HG03469 (cell line): ENCODE data around the gene ACAD8.
A peak's percentile ranks its signal among the peaks of the same experiment; 100 is the strongest.
"Not testable (repeated sequence)": the region's sequence is repeated elsewhere in the genome, so short reads cannot be mapped to it uniquely, and the experiment has no call there.

ENCODE experiments used
- ATAC-seq: cut with Tn5 transposase; IDR thresholded peaks from one replicate; pipeline ENCODE4 v1.9.1; 2021; ENCODE audit warnings: mild to moderate bottlenecking, moderate library complexity, moderate number of reproducible peaks; ENCODE audit not compliant: unreplicated experiment

ACAD8 gene

DNA sequence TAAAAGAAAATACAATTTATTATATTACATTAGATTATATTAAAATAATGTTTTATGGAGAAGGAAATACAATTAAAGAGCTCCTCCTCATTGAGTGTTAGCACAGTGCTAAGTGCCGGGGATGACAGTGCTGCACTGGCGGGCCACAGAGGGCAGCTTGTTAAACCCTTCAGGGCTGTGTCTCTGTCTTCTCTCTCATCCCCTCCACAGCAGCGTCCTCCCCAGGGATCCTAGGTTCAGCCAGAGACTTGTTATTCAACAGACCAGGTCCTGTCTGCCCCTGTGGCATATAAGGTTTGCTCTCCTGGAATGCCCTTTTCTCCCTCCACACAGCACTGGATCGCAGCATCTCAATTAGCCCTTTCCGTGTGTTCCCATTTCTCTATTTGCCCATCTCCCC is 14.4 kb upstream of the ACAD8 start:
- no peak for ATAC-seq

DNA sequence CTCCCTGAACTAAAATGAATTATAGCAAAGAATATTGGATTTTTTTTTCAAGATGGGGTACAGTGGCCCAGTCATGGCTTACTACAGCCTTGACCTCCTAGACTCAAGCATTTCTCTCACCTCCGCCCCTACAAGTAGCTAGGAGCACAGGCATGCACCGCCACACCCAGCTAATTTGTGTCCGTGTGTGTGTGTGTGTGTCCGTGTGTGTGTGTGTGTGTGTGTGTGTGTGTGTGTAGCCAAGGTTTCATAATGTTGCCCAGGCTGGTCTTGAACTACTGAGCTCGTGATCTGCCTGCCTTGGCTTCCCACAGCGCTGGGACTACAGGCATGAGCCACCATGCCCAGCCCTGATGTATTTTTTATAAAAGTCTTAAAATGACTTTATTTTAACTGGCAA is 12.8 kb upstream of the ACAD8 start:
- ATAC-seq = no peak

- ATAC-seq = no peak
Measured at GRCh38 chr11:134242376-134242775, 11.0 kb upstream of the ACAD8 start.

- no peak for ATAC-seq
Measured at GRCh38 chr11:134243913-134244312, 9.5 kb upstream of the ACAD8 start.

GRCh38 chr11:134244593-134244992 is 8.8 kb upstream of the ACAD8 start:
- peak; percentile 84 for ATAC-seq

DNA sequence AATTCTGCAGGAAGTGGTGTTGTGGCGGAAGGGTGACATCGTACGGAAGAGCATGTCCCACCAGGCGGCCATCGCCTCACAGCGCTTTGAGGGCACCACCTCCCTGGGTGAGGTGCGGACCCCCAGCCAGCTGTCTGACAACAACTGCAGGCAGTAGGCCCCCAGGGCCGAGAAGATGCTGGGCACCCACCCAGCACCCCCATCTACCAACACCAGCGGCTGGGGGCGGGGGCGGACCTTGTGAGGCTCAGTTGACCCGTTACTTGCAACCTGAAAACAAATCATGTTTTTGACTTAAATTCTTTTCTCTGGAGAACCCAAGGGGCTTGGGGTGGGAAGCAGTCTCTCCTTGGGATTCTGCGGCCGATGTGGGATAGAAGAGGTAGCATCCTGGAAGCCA is 7.9 kb upstream of the ACAD8 start:
- no peak for ATAC-seq

DNA sequence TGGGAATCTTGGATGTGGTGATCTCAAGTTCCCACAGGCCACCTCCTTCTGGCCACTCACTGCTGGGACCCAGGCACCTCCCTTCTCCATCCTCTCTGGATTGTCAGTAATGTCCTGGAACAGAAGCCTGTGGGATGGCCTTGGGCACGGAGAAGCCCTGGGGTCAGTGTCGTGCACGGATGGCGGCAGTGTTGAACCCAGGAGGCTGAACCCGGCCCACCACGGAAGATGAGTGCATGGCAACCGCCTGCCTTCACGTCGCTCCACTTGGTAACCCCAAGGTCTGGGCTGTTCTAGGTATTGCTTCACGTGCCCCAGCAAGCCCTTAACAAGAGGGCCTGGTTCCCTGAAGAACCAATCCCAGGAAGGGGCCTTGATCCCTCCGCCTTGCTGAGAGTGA is 7.3 kb upstream of the ACAD8 start:
- no peak for ATAC-seq

DNA sequence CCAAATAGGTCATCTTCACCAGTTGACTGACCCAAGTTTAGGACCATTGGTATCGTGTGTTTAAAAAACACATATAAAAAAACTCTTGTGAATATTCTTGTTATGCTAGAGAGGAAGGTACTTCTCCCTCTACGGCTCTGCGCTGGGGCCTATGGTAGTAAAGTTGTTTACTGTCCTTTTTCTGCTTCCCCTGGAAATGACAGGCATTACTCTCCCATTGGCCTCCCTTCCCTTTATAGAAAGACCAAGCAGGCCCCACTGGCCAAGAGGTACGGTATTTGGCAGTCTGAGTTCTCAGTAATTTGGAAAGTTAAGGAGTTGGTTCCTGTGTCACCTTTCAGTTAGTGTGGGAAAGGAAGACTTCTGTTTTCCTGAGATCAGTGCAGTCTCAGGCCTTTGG is 6.7 kb upstream of the ACAD8 start:
- no peak for ATAC-seq

GRCh38 chr11:134248910-134249480 is 4.4 kb upstream of the ACAD8 start:
- no peak for ATAC-seq

GRCh38 chr11:134250246-134250645 is 3.1 kb upstream of the ACAD8 start:
- no peak for ATAC-seq

DNA sequence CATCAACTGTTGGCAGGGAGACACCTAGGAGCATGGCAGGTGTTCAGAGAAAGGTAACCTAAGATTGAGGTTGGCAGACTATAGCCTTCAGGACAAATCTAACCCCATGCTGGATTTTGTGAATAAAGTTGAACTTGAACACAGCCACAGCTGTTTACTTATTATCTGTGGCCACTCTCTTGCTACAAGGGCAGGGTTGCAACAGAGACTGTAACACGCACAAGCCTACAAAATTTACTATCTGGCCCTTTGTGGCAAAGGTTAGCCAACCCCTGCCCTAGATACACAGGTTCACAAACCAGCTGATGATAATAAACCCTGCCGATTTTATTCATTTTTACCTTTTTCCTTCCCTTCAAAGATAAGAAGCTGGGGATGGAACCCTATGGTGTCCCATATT is 2.7 kb upstream of the ACAD8 start:
- ATAC-seq = no peak

DNA sequence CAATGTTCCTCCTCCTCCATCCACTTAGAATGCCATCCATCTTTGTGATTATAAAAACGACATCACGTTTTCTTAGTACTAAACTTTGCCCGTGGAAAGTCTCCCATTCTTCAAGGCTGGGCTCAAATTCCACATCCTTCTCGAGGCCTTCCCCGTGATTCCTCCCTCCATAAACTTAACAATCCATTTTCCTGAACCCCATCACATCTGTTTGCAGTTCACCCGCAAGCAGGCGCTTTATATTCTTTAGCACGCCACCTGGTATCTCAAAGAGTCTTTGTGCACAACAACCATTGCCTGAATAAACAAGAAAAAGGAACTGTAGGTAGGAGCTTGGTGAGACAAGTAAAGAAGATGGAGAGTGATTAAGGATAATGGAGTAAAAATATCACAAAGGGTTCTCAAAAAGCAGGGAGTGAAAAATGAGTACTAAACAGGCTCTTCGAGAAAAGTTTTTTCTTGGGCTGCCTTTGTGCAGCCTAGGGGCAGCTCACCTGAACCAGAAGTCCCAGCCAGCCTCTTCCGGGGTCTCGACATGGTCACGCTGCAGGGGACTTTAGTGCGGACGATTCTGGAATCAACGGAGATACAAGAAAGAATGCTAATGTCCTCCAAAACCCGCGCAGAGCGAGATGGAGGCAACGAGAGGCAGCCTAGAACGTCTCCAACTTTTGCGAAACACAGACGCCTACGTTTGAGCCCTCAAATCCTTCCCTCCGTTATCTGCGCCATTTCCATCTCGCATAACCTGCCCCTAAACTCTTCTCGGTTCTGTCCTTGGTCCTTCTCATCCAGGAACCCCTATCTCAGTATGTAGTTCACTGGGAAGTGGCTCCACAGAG is 801 bp upstream of the ACAD8 start:
- ATAC-seq = peak; percentile 12

DNA sequence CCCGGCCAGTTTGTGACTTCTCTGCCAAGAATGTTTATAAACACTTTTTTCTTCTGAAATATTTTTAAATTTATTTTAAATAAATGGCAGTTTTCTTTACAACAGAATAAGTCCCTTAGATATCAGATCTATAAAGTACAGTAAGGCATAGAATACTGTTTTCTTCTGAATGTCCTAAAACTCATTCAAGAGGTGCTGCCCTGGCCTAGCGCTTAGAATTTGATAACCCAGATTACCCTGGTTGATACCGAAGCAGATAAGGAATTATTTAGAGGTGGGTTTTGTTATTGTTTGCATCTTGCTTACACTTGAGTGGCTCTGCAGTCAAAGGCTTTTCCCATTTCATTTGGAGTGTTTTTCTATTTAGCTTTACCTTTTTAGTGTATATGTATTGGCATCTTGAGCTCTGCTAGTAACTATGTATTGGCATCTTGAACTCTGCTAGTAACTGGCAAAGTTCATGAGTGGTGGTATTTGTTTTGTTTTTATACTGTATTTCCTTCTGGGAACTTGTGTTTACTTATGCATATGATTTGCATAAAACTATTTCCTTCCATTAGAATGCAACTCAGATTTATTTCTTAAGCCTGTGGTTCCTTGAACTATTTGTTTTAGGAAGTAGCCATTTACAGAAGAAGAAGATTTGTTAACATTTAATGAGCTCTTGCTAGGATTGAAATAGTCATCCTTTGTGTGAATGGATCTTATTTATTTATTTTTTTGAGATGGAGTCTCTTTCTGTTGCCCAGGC is 1.2 kb downstream of the ACAD8 start:
- ATAC-seq = no peak

- ATAC-seq = not testable (repeated sequence)
Measured at GRCh38 chr11:134255184-134255561, 1.8 kb downstream of the ACAD8 start.

GRCh38 chr11:134257101-134257500 is 3.7 kb downstream of the ACAD8 start:
- ATAC-seq = no peak

DNA sequence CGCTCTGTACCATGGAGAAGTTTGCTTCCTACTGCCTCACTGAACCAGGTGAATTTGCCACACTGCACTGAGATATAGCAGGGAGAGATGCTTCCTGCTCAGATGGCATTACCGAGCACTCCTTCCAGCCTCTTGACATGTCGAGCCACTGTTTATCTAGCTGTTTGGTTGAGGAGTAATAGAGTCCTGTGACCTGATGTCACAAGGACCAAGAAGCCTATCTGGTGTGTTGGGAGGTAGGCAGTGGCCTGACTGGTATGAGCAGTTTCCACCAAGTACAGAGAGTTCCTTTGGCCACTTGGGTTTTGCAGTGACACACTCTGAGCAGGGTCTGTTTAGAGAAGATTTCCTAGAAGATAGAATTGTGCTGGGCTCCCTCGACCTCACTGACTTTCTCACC is 5.2 kb downstream of the ACAD8 start:
- ATAC-seq = no peak

- ATAC-seq = no peak
Measured at GRCh38 chr11:134260503-134260902, 7.1 kb downstream of the ACAD8 start.

- ATAC-seq = no peak
Measured at GRCh38 chr11:134260983-134261382, 7.6 kb downstream of the ACAD8 start.

GRCh38 chr11:134261626-134262488 is 8.5 kb downstream of the ACAD8 start:
- ATAC-seq = no peak

GRCh38 chr11:134264966-134265764 is 11.8 kb downstream of the ACAD8 start:
- ATAC-seq = no peak
